ENCODE measurements around the gene MINPP1. TPM values are rescaled to one million over a fixed set of nuclear protein-coding genes. Genes with fewer than 3 reads are reported as not detected.

The MINPP1 gene
- total and polyA plus RNA-seq, 2 of the 13 experiments (the other 11 are each of a cell fraction or from before 2014, with no cell fraction given): 19.2 to 53.7 TPM

DNA sequence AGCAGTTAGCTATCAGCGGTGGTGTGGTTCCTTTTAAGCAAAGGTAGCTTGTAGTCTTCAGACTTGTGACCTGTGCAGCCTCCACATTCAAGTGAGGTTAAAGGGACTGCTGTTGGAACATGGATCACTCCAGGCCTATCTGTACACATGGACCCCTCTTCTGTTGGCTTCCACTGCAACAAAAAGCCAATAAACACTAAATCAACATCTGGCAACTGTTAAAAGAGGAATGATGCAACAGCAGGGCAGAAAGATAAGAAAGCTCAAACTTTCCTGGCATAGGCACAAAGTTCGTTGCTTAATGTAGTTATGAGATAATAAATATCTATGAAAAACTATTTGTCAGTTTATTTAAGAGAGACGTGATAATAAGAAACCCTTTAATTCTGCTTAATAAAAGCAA is 4.0 kb upstream of the MINPP1 start (continued):
- TF ChIP-seq, protein P1, sequence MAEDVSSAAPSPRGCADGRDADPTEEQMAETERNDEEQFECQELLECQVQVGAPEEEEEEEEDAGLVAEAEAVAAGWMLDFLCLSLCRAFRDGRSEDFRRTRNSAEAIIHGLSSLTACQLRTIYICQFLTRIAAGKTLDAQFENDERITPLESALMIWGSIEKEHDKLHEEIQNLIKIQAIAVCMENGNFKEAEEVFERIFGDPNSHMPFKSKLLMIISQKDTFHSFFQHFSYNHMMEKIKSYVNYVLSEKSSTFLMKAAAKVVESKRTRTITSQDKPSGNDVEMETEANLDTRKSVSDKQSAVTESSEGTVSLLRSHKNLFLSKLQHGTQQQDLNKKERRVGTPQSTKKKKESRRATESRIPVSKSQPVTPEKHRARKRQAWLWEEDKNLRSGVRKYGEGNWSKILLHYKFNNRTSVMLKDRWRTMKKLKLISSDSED (CRISPR knock-in tag; IDR thresholded peaks at IDR 0.05): no peak
- peak; percentile 56; the same call in 1 of the 2 replicates for TF ChIP-seq ZNF160 (CRISPR knock-in tag; IDR thresholded peaks at IDR 0.05)
- no peak for TF ChIP-seq ZNF567 (CRISPR knock-in tag; IDR thresholded peaks at IDR 0.05; ENCODE audit: borderline replicate concordance)
- TF ChIP-seq CBX1 (IDR thresholded peaks at IDR 0.05; ENCODE audit: low read depth): peak; percentile 35
- TF ChIP-seq MED13 (CRISPR knock-in tag; IDR thresholded peaks at IDR 0.05): peak; percentile 54
- peak; percentile 100 for TF ChIP-seq SALL1 (CRISPR knock-in tag; IDR thresholded peaks at IDR 0.05)
- TF ChIP-seq MIXL1 (CRISPR knock-in tag; IDR thresholded peaks at IDR 0.05): peak; percentile 99
- no peak for TF ChIP-seq ZFP62 (CRISPR knock-in tag; IDR thresholded peaks at IDR 0.05)
- TF ChIP-seq ZBTB3 (CRISPR knock-in tag; IDR thresholded peaks at IDR 0.05; ENCODE audit: borderline replicate concordance, low read depth): peak; percentile 93
- TF ChIP-seq POLR2A (IDR thresholded peaks at IDR 0.05; ENCODE audit: insufficient read depth in 1 of 2, low read depth in 2 of 2, low read length in 2 of 2): peak; percentile 45 to 70; a peak in 2 of 4 replicates
- TF ChIP-seq, protein P2, sequence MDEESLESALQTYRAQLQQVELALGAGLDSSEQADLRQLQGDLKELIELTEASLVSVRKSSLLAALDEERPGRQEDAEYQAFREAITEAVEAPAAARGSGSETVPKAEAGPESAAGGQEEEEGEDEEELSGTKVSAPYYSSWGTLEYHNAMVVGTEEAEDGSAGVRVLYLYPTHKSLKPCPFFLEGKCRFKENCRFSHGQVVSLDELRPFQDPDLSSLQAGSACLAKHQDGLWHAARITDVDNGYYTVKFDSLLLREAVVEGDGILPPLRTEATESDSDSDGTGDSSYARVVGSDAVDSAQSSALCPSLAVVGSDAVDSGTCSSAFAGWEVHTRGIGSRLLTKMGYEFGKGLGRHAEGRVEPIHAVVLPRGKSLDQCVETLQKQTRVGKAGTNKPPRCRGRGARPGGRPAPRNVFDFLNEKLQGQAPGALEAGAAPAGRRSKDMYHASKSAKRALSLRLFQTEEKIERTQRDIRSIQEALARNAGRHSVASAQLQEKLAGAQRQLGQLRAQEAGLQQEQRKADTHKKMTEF (CRISPR knock-in tag; IDR thresholded peaks at IDR 0.05): peak; percentile 97
- TF ChIP-seq MAZ (IDR thresholded peaks at IDR 0.05; ENCODE audit: borderline replicate concordance, low read depth, low read length): no peak
- TF ChIP-seq MAZ (CRISPR knock-in tag; IDR thresholded peaks at IDR 0.05; ENCODE audit: low read depth): no peak
- TF ChIP-seq, protein P3, sequence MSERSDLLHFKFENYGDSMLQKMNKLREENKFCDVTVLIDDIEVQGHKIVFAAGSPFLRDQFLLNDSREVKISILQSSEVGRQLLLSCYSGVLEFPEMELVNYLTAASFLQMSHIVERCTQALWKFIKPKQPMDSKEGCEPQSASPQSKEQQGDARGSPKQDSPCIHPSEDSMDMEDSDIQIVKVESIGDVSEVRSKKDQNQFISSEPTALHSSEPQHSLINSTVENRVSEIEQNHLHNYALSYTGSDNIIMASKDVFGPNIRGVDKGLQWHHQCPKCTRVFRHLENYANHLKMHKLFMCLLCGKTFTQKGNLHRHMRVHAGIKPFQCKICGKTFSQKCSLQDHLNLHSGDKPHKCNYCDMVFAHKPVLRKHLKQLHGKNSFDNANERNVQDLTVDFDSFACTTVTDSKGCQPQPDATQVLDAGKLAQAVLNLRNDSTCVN (CRISPR knock-in tag; IDR thresholded peaks at IDR 0.05; ENCODE audit: borderline replicate concordance): 0 out of 2 replicates have a peak, but pooled peaks have one; percentile 55
- TF ChIP-seq ZMAT3 (CRISPR knock-in tag; conservative IDR thresholded peaks at IDR 0.05): peak; percentile 82; the same call in 1 of the 2 replicates
- TF ChIP-seq CBX5 (CRISPR knock-in tag; IDR thresholded peaks at IDR 0.05; ENCODE audit: borderline replicate concordance): peak; percentile 88
- TF ChIP-seq, protein P4, sequence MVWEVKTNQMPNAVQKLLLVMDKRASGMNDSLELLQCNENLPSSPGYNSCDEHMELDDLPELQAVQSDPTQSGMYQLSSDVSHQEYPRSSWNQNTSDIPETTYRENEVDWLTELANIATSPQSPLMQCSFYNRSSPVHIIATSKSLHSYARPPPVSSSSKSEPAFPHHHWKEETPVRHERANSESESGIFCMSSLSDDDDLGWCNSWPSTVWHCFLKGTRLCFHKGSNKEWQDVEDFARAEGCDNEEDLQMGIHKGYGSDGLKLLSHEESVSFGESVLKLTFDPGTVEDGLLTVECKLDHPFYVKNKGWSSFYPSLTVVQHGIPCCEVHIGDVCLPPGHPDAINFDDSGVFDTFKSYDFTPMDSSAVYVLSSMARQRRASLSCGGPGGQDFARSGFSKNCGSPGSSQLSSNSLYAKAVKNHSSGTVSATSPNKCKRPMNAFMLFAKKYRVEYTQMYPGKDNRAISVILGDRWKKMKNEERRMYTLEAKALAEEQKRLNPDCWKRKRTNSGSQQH (CRISPR knock-in tag; IDR thresholded peaks at IDR 0.05; ENCODE audit: low read depth): 0 out of 2 replicates have a peak, but pooled peaks have one; percentile 46
- no peak for TF ChIP-seq ZNF256 (CRISPR knock-in tag; conservative IDR thresholded peaks at IDR 0.05)
- peak; percentile 94 for TF ChIP-seq FOXP1 (IDR thresholded peaks at IDR 0.05)
- peak; percentile 98 for TF ChIP-seq FOXP1 (CRISPR knock-in tag; IDR thresholded peaks at IDR 0.05)
- no peak for TF ChIP-seq ZNF143 (CRISPR knock-in tag; IDR thresholded peaks at IDR 0.05)
- TF ChIP-seq, protein P5, sequence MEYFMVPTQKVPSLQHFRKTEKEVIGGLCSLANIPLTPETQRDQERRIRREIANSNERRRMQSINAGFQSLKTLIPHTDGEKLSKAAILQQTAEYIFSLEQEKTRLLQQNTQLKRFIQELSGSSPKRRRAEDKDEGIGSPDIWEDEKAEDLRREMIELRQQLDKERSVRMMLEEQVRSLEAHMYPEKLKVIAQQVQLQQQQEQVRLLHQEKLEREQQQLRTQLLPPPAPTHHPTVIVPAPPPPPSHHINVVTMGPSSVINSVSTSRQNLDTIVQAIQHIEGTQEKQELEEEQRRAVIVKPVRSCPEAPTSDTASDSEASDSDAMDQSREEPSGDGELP (IDR thresholded peaks at IDR 0.05; ENCODE audit: borderline replicate concordance, low read depth): peak; percentile 79; the same call in 1 of the 2 replicates
- TF ChIP-seq ZNF720 (CRISPR knock-in tag; IDR thresholded peaks at IDR 0.05): no peak
- TF ChIP-seq ZNF501 (CRISPR knock-in tag; IDR thresholded peaks at IDR 0.05): peak; percentile 25; the same call in 1 of the 2 replicates
- peak; percentile 76 for TF ChIP-seq RFX5 (IDR thresholded peaks at IDR 0.05; ENCODE audit: low read depth, low read length)
- peak; percentile 81 for TF ChIP-seq FOSL2 (CRISPR knock-in tag; IDR thresholded peaks at IDR 0.05)
- TF ChIP-seq HOXA9 (CRISPR knock-in tag; IDR thresholded peaks at IDR 0.05; ENCODE audit: borderline replicate concordance): peak; percentile 85; the same call in 1 of the 2 replicates
- peak; percentile 96 for TF ChIP-seq RFXAP (CRISPR knock-in tag; IDR thresholded peaks at IDR 0.05; ENCODE audit: borderline replicate concordance)

Data from HepG2 (cell line).